Muscle layer of colon (tissue), 2 donors: ENCODE measurements around the gene PPP3CB.

Experiments used
- H3K27ac ChIP-seq: one replicate; pipeline ENCODE4 v1.7.0; 2013; ENCODE audit warnings: low read depth, mild to moderate bottlenecking, low read length, moderate library complexity
- H3K27me3 ChIP-seq, 2 donors: one replicate each; pipeline ENCODE4 v1.7.0; 2013; ENCODE audit warnings: low read length in 2 of 2, mild to moderate bottlenecking in 2 of 2; ENCODE audit not compliant: insufficient read depth in 2 of 2, control insufficient read depth in 1 of 2
- H3K36me3 ChIP-seq: one replicate; pipeline ENCODE4 v1.7.0; 2013; ENCODE audit warnings: mild to moderate bottlenecking, low read length; ENCODE audit not compliant: insufficient read depth
- H3K4me1 ChIP-seq: one replicate; pipeline ENCODE4 v1.7.0; 2013; ENCODE audit warnings: mild to moderate bottlenecking, low read length; ENCODE audit not compliant: insufficient read depth
- H3K4me3 ChIP-seq, 2 donors: one replicate each; pipeline ENCODE4 v1.7.0; 2013; ENCODE audit warnings: low read length in 2 of 2, low read depth in 1 of 2, mild to moderate bottlenecking in 1 of 2, moderate library complexity in 1 of 2
- H3K9ac ChIP-seq: one replicate; pipeline ENCODE4 v1.7.0; 2013; ENCODE audit warnings: low read length
- H3K9me3 ChIP-seq: one replicate; pipeline ENCODE4 v1.7.0; 2013; ENCODE audit warnings: mild to moderate bottlenecking, low read length
- donor health status: abdominal sarcoma.
- donor health status: Adenocarcinoma of cecum.

PPP3CB gene

GRCh38 chr10:73506491-73506890, 10.7 kb upstream of the PPP3CB start:
- no peaks in the 10 kb centered on the region for H3K4me1 ChIP-seq
- no peaks in the 10 kb centered on the region for H3K9me3 ChIP-seq
- no peak overlapping the region for H3K4me3 ChIP-seq
- no peaks in the 10 kb centered on the region for H3K27me3 ChIP-seq
- H3K36me3 ChIP-seq, result peaks cover 20% of the 10 kb centered on the region
- H3K27ac ChIP-seq, result no peak overlapping the region
- H3K9ac ChIP-seq, result no peak overlapping the region

DNA sequence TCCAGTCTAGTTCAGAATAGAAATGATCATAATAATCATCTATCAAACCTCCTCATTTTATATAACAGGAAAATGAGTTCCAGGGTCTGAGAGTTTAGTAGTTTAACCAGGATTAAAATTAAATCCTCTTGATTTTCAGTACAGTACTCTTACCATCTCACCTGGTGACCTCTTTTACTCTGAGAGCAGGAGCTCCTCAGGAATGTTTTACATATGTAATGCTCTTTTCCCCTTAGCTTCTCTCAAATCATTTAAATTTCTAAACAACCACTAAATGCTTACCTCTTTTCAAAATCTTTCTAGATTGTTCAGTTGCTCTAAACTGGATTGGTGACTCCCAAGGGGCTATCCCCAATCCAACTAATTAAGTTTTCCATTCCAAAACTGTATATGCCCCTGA, 10.2 kb upstream of the PPP3CB start:
- H3K27me3 ChIP-seq, result no peaks in the 10 kb centered on the region
- H3K9ac ChIP-seq, result no peak overlapping the region
- no peaks in the 10 kb centered on the region for H3K4me1 ChIP-seq
- no peaks in the 10 kb centered on the region for H3K9me3 ChIP-seq
- no peak overlapping the region for H3K4me3 ChIP-seq
- no peak overlapping the region for H3K27ac ChIP-seq
- H3K36me3 ChIP-seq, result peaks cover 20% of the 10 kb centered on the region

- H3K4me1 ChIP-seq, result no peaks in the 10 kb centered on the region
- H3K4me3 ChIP-seq, result no peak overlapping the region
- no peaks in the 10 kb centered on the region for H3K9me3 ChIP-seq
- H3K36me3 ChIP-seq, result peaks cover 43% of the 10 kb centered on the region
- H3K27ac ChIP-seq, result no peak overlapping the region
- H3K27me3 ChIP-seq, result no peaks in the 10 kb centered on the region
- H3K9ac ChIP-seq, result no peak overlapping the region
Observed at GRCh38 chr10:73503037-73503436, 7.2 kb upstream of the PPP3CB start.

DNA sequence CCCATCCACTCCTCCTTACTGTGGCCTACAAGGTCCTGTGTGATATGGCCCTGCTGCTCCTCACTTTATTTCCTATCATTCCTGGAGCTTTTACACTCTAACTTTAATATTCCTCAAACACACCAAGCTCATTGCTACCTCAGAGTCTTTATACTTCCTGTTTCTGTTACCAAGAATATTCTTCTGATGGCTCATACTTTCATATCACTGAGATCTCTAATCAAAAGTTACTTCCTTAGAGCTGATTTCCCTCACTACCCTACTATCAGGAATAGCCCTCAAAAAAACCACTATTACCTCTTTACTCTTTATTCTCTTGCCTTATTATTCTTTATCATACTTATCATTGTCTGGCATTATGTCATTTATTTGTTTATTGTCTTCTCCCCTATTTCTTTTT, 5.8 kb upstream of the PPP3CB start:
- Histone ChIP-seq H3K9me3 (no peaks in the 10 kb centered on the region), H3K9ac (no peak overlapping the region), H3K4me1 (peaks cover 2% of the 10 kb centered on the region), H3K27me3 (no peaks in the 10 kb centered on the region), H3K27ac (no peak overlapping the region), H3K36me3 (peaks cover 43% of the 10 kb centered on the region), H3K4me3 (no peak overlapping the region)

GRCh38 chr10:73497623-73498022, 1.8 kb upstream of the PPP3CB start:
- Histone ChIP-seq H3K9me3 (no peaks in the 10 kb centered on the region), H3K36me3 (peaks cover 24% of the 10 kb centered on the region), H3K27ac (no peak overlapping the region), H3K4me3 (no peak overlapping the region), H3K4me1 (peaks cover 11% of the 10 kb centered on the region), H3K27me3 (no peaks in the 10 kb centered on the region), H3K9ac (no peak overlapping the region)

DNA sequence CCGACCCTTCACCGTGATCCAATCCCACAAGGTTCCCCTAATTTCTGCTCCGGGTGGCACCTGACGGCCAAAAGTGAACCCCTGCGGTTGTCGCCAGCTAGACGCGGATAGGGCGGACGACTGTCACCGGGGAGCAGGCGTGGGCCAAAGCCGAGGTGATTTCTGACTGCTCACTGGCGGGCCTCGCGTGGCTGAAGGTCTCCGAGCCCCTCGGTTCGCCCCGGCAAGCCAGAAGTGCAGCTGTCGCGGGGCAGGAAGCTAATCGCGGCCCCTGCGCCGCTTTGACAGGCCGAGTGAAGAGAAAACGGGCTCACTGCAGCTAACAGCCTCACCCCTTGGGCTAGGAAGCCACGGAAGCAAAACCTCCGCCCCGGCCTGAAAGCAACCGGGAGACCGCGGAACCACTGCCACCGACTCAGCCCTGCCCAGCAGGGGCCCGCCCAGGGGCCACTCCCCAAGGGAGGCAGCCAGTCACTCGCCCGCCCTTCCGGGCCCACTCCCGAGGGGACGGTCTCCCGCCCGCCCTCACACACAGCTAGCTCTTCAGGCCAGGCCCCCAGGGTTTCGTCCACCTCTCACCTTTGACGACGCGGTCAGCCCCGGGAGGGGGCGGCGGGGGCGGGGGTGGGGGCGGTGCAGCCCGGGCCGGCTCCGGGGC, 469 bp downstream of the PPP3CB start:
- peak overlapping the region; percentile 94 for H3K27ac ChIP-seq
- peaks cover 18% of the 10 kb centered on the region for H3K36me3 ChIP-seq
- no peaks in the 10 kb centered on the region for H3K27me3 ChIP-seq
- H3K4me1 ChIP-seq, result peaks cover 20% of the 10 kb centered on the region
- peak overlapping the region; percentile 97 for H3K9ac ChIP-seq
- H3K4me3 ChIP-seq, result peak overlapping the region; percentile 74 to 98
- no peaks in the 10 kb centered on the region for H3K9me3 ChIP-seq

DNA sequence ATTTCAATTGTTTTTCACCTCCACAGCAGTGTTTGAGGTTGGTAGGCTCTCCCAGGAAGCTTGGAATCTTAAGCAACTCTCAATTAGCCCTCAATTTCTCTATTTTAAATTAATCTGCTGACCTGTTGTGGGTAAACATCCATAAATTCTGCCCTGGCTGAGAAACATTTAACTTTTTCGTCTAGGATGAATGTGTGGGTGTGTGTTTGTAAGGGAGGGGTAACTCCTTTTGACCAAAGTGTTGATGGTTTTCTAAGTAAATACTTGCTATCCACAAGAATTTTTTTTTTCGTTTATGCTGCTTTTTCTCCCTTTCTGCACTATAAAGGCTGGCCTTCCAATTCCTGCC, 973 bp downstream of the PPP3CB start:
- Histone ChIP-seq H3K9ac (peak overlapping the region; percentile 97), H3K9me3 (no peaks in the 10 kb centered on the region), H3K4me3 (peak overlapping the region; percentile 74 to 98), H3K36me3 (peaks cover 13% of the 10 kb centered on the region), H3K27ac (peak overlapping the region; percentile 94), H3K27me3 (no peaks in the 10 kb centered on the region), H3K4me1 (peaks cover 23% of the 10 kb centered on the region)

GRCh38 chr10:73494213-73494612, 1.6 kb downstream of the PPP3CB start:
- Histone ChIP-seq H3K4me3 (peak overlapping the region in 1 of 2 donors; percentile 2), H3K4me1 (peaks cover 23% of the 10 kb centered on the region), H3K27ac (no peak overlapping the region), H3K9ac (no peak overlapping the region), H3K27me3 (no peaks in the 10 kb centered on the region), H3K36me3 (peaks cover 7% of the 10 kb centered on the region), H3K9me3 (no peaks in the 10 kb centered on the region)

GRCh38 chr10:73493781-73494180, 2.0 kb downstream of the PPP3CB start:
- Histone ChIP-seq H3K4me1 (peaks cover 23% of the 10 kb centered on the region), H3K36me3 (peaks cover 3% of the 10 kb centered on the region), H3K9me3 (no peaks in the 10 kb centered on the region), H3K4me3 (peak overlapping the region in 1 of 2 donors; percentile 2), H3K9ac (no peak overlapping the region), H3K27me3 (no peaks in the 10 kb centered on the region), H3K27ac (no peak overlapping the region)

- Histone ChIP-seq H3K27me3 (no peaks in the 10 kb centered on the region), H3K4me3 (no peak overlapping the region), H3K9me3 (no peaks in the 10 kb centered on the region), H3K36me3 (no peaks in the 10 kb centered on the region), H3K9ac (no peak overlapping the region), H3K4me1 (peaks cover 7% of the 10 kb centered on the region), H3K27ac (no peak overlapping the region)
Observed at GRCh38 chr10:73486601-73487000, 9.2 kb downstream of the PPP3CB start.

- H3K9ac ChIP-seq, result no peak overlapping the region
- no peaks in the 10 kb centered on the region for H3K9me3 ChIP-seq
- no peak overlapping the region for H3K27ac ChIP-seq
- no peaks in the 10 kb centered on the region for H3K36me3 ChIP-seq
- no peaks in the 10 kb centered on the region for H3K27me3 ChIP-seq
- peaks cover 3% of the 10 kb centered on the region for H3K4me1 ChIP-seq
- no peak overlapping the region for H3K4me3 ChIP-seq
Observed at GRCh38 chr10:73485320-73485719, 10.5 kb downstream of the PPP3CB start.

DNA sequence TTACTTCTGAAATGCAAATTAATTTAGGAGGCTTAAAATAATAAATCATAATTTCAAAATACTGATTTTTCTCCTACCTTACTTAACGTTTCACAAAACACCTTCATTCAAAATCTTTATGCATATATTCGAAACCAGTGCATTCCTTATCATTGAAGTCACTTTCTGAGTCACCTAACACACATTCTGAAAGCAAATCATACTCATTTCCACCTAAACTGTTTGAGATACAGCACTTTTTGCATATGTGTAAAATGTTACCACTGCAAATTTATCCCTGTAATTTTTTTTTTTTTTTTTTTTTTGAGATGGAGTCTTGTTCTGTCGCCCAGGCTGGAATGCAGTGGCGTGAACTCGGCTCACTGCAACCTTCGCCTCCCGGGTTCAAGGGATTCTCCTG, 15.7 kb downstream of the PPP3CB start:
- no peaks in the 10 kb centered on the region for H3K27me3 ChIP-seq
- peaks cover 41% of the 10 kb centered on the region for H3K36me3 ChIP-seq
- H3K9me3 ChIP-seq, result no peaks in the 10 kb centered on the region
- H3K4me3 ChIP-seq, result no peak overlapping the region
- H3K27ac ChIP-seq, result no peak overlapping the region
- no peak overlapping the region for H3K9ac ChIP-seq
- H3K4me1 ChIP-seq, result no peaks in the 10 kb centered on the region
